ENCODE measurements around the gene ADD3. TPM values are rescaled to one million over a fixed set of nuclear protein-coding genes. Genes with fewer than 3 reads are reported as not detected.

The ADD3 gene
- total RNA-seq, 2 donors from 2014 or later: 183 to 241 TPM

GRCh38 chr10:110010486-110011378, 2.9 kb downstream of the ADD3 start:
- no peak overlapping the region for H3K4me3 Mint-ChIP-seq
- Histone ChIP-seq H3K4me1 (ENCODE audit: control insufficient read depth, insufficient read depth, low read length) (peaks cover 19% of the 10 kb centered on the region), H3K27me3 (ENCODE audit: control insufficient read depth, insufficient read depth, low read length, poor library complexity, severe bottlenecking) (peaks cover 4% of the 10 kb centered on the region), H3K9me3 (ENCODE audit: control insufficient read depth, low read length) (no peaks in the 10 kb centered on the region), H3K4me3 (ENCODE audit: low read length) (peak overlapping the region; percentile 87), H3K27ac (ENCODE audit: low read depth, low read length) (no peak overlapping the region), H3K9ac (ENCODE audit: extremely low read depth, low read length, poor library complexity, severe bottlenecking) (no peak overlapping the region), H3K36me3 (ENCODE audit: control insufficient read depth, insufficient read depth, low read length) (no peaks in the 10 kb centered on the region)
- H3K27me3 Mint-ChIP-seq (ENCODE audit: insufficient read depth): no peaks in the 10 kb centered on the region
- TF ChIP-seq CTCF (conservative IDR thresholded peaks at IDR 0.05): no peak
- WGBS, 2 experiments (ENCODE audit: insufficient coverage in 1 of 2, insufficient read length in 1 of 2): 59 to 100% methylated on average over 1 to 2 of the region's 2 CpGs
- peak overlapping the region; percentile 19 for H3K27ac Mint-ChIP-seq
- no peak for DNase-seq
- no peaks in the 10 kb centered on the region for H3K9me3 Mint-ChIP-seq
- peaks cover 6% of the 10 kb centered on the region for H3K36me3 Mint-ChIP-seq (ENCODE audit: low read depth)
- H3K4me1 Mint-ChIP-seq: peaks cover 52% of the 10 kb centered on the region

DNA sequence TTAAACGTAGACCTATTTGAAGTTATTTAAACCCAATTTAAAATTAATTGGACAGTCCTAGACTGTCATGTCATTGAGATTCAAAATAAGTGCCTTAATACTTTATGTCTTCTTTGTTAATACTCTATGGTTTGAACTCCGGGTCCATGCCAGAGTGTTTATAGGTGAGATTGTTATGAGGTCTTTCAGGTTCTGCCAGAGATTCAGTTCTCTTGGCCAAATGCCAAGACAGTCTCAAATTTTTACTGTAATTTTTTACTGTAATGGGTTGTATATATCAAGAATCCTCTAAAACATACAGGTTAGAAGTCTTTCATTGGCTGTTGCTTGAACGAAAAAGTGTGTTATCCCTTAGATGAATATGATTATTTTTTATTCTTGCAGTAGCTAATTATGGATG, 3.9 kb downstream of the ADD3 start:
- H3K9me3 Mint-ChIP-seq: no peaks in the 10 kb centered on the region
- peaks cover 6% of the 10 kb centered on the region for H3K36me3 Mint-ChIP-seq (ENCODE audit: low read depth)
- no peaks in the 10 kb centered on the region for H3K27me3 ChIP-seq (ENCODE audit: control insufficient read depth, insufficient read depth, low read length, poor library complexity, severe bottlenecking)
- 91 to 100% methylated on average over 2 to 3 of the region's 3 CpGs for WGBS, 2 experiments (ENCODE audit: insufficient coverage in 1 of 2, insufficient read length in 1 of 2)
- no peak for TF ChIP-seq CTCF (conservative IDR thresholded peaks at IDR 0.05)
- H3K4me1 Mint-ChIP-seq: peaks cover 62% of the 10 kb centered on the region
- peak overlapping the region; percentile 18 for H3K4me3 Mint-ChIP-seq
- H3K9ac ChIP-seq (ENCODE audit: extremely low read depth, low read length, poor library complexity, severe bottlenecking): no peak overlapping the region
- H3K4me1 ChIP-seq (ENCODE audit: control insufficient read depth, insufficient read depth, low read length): peaks cover 16% of the 10 kb centered on the region
- DNase-seq: no peak
- no peak overlapping the region for H3K27ac Mint-ChIP-seq
- peak overlapping the region; percentile 87 for H3K4me3 ChIP-seq (ENCODE audit: low read length)
- no peak overlapping the region for H3K27ac ChIP-seq (ENCODE audit: low read depth, low read length)
- no peaks in the 10 kb centered on the region for H3K36me3 ChIP-seq (ENCODE audit: control insufficient read depth, insufficient read depth, low read length)
- H3K27me3 Mint-ChIP-seq (ENCODE audit: insufficient read depth): no peaks in the 10 kb centered on the region
- no peaks in the 10 kb centered on the region for H3K9me3 ChIP-seq (ENCODE audit: control insufficient read depth, low read length)

DNA sequence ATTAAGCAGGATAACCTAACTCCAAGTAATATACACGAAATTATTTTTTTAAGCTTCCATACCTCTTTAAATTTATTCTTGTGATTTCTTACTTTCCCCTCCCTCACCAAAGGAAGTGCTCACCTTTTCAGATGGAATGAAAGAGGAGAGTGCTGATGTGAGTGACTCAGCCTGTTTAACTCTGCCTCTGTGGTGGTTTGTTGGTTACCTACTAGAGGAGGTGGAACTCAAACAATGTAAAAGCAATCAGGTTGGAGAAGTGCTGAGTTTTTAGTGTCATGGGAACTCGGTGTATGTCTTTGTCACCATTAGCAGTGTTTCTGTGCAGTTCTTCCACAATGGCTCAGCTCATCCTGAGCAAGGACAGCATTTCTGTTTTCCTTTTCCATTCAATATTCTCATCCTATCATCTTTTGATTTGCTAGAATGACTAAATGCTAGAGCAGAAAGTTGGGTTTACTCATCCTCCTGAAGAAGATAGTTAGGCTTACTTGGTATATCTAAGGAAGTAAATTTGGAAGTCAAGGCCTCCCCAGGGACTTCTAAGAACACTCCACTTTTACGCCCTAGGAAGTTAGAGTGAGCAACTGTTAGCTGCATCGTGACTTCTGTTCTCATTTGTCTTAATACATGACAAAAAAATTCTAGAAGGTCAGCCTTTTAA, 6.0 kb downstream of the ADD3 start:
- peaks cover 62% of the 10 kb centered on the region for H3K4me1 Mint-ChIP-seq
- Histone ChIP-seq H3K9me3 (ENCODE audit: control insufficient read depth, low read length) (no peaks in the 10 kb centered on the region), H3K9ac (ENCODE audit: extremely low read depth, low read length, poor library complexity, severe bottlenecking) (no peak overlapping the region), H3K4me3 (ENCODE audit: low read length) (no peak overlapping the region), H3K36me3 (ENCODE audit: control insufficient read depth, insufficient read depth, low read length) (no peaks in the 10 kb centered on the region), H3K4me1 (ENCODE audit: control insufficient read depth, insufficient read depth, low read length) (peaks cover 16% of the 10 kb centered on the region), H3K27ac (ENCODE audit: low read depth, low read length) (no peak overlapping the region), H3K27me3 (ENCODE audit: control insufficient read depth, insufficient read depth, low read length, poor library complexity, severe bottlenecking) (no peaks in the 10 kb centered on the region)
- DNase-seq: no peak
- TF ChIP-seq CTCF (conservative IDR thresholded peaks at IDR 0.05): no peak
- peaks cover 8% of the 10 kb centered on the region for H3K36me3 Mint-ChIP-seq (ENCODE audit: low read depth)
- H3K27me3 Mint-ChIP-seq (ENCODE audit: insufficient read depth): no peaks in the 10 kb centered on the region
- 50 to 81% methylated on average over 1 to 3 of the region's 4 CpGs for WGBS, 2 experiments (ENCODE audit: insufficient coverage in 1 of 2, insufficient read length in 1 of 2)
- no peak overlapping the region for H3K4me3 Mint-ChIP-seq
- peak overlapping the region; percentile 64 for H3K27ac Mint-ChIP-seq
- no peaks in the 10 kb centered on the region for H3K9me3 Mint-ChIP-seq
